GM23338 (cell line): Measurements from ENCODE around the gene TRPM3. TPM values are rescaled to one million over a fixed set of nuclear protein-coding genes. Genes with fewer than 3 reads are reported as not detected.

Experiments used
- ATAC-seq: fragments of 200-7000 bp; cut with Tn5 transposase; 3 replicates; pipeline ENCODE4 v1.9.1; 2020
- DNase-seq: peaks from one replicate; pipeline ENCODE4 v3.0.0-alpha.2; 2015; ENCODE audit warnings: low spot score
- H2AFZ ChIP-seq: fragments of 200-600 bp; sonication (generic); 2 replicates; pipeline ENCODE4 v1.8.0; 2016; ENCODE audit warnings: antibody characterized with exemption, mild to moderate bottlenecking, moderate library complexity
- H3F3A ChIP-seq: fragments of 200-600 bp; sonication (generic); replicated peaks from 2 replicates; pipeline ENCODE4 v1.8.0; 2017; ENCODE audit warnings: antibody characterized with exemption, mixed run types, low read depth
- H3K27ac ChIP-seq: fragments of 200-600 bp; sonication (generic); 2 replicates; pipeline ENCODE4 v1.6.1; 2016; ENCODE audit warnings: low read depth
- H3K27me3 ChIP-seq: fragments of 200-600 bp; sonication (generic); 2 replicates; pipeline ENCODE4 v1.8.0; 2016; ENCODE audit warnings: mild to moderate bottlenecking, mixed run types, moderate library complexity; ENCODE audit not compliant: insufficient read depth
- H3K36me3 ChIP-seq: fragments of 200-600 bp; sonication (generic); 2 replicates; pipeline ENCODE4 v1.8.0; 2016; ENCODE audit warnings: mild to moderate bottlenecking; ENCODE audit not compliant: insufficient read depth
- H3K4me1 ChIP-seq: fragments of 200-600 bp; sonication (generic); 2 replicates; pipeline ENCODE4 v1.8.0; 2016; ENCODE audit warnings: mild to moderate bottlenecking, moderate library complexity; ENCODE audit not compliant: insufficient read depth
- H3K4me2 ChIP-seq: fragments of 200-600 bp; sonication (generic); 2 replicates; pipeline ENCODE4 v1.7.1; 2017; ENCODE audit warnings: mixed run types
- H3K4me3 ChIP-seq: fragments of 200-600 bp; sonication (generic); 2 replicates; pipeline ENCODE4 v1.6.1; 2016; ENCODE audit warnings: mixed run types
- H3K79me2 ChIP-seq: fragments of 200-600 bp; sonication (generic); replicated peaks from 2 replicates; pipeline ENCODE4 v1.8.0; 2017; ENCODE audit warnings: mild to moderate bottlenecking; ENCODE audit not compliant: insufficient read depth
- H3K9me2 ChIP-seq: fragments of 200-600 bp; sonication (generic); 2 replicates; pipeline ENCODE4 v1.8.0; 2017; ENCODE audit not compliant: insufficient read depth
- H4K20me1 ChIP-seq: fragments of 200-600 bp; sonication (generic); replicated peaks from 2 replicates; pipeline ENCODE4 v1.8.0; 2017; ENCODE audit warnings: mild to moderate bottlenecking; ENCODE audit not compliant: insufficient read depth
- H3K27ac Mint-ChIP-seq: 2 replicates; pipeline ENCODE4 v1.8.0; 2020; ENCODE audit warnings: inconsistent platforms, mild to moderate bottlenecking, moderate library complexity, mixed read lengths
- H3K27me3 Mint-ChIP-seq: 3 replicates; pipeline ENCODE4 v1.8.0; 2022; ENCODE audit warnings: low read depth, mild to moderate bottlenecking, moderate library complexity, mixed read lengths, inconsistent platforms; ENCODE audit not compliant: insufficient read depth, poor library complexity
- H3K36me3 Mint-ChIP-seq: 3 replicates; pipeline ENCODE4 v1.8.0; 2021; ENCODE audit warnings: low read depth, mild to moderate bottlenecking, inconsistent platforms, moderate library complexity, mixed read lengths
- H3K4me1 Mint-ChIP-seq: 3 replicates; pipeline ENCODE4 v1.8.0; 2020; ENCODE audit warnings: mild to moderate bottlenecking, inconsistent platforms, mixed read lengths
- H3K4me3 Mint-ChIP-seq: 3 replicates; pipeline ENCODE4 v1.8.0; 2021; ENCODE audit warnings: moderate library complexity, mild to moderate bottlenecking, inconsistent platforms, mixed read lengths
- H3K9me3 Mint-ChIP-seq: 3 replicates; pipeline ENCODE4 v1.8.0; 2020; ENCODE audit warnings: moderate library complexity, mild to moderate bottlenecking, inconsistent platforms, mixed read lengths
- EZH2phosphoT487 ChIP-seq: fragments of 200-600 bp; sonication (generic); IDR thresholded peaks from one replicate; pipeline ENCODE4 v1.8.1; 2018; ENCODE audit warnings: antibody characterized with exemption; ENCODE audit not compliant: unreplicated experiment
- NANOG ChIP-seq: IDR thresholded peaks from 2 replicates; pipeline ENCODE4 v1.6.1; 2016; ENCODE audit warnings: antibody characterized with exemption, borderline replicate concordance
- ZNF114 ChIP-seq: fragments of 250-450 bp; sonication (Bioruptor Pico); IDR thresholded peaks from 2 replicates; pipeline ENCODE4 v1.5.0; 2020; ENCODE audit warnings: mild to moderate bottlenecking, moderate library complexity
- ZNF462 ChIP-seq: fragments of 250-450 bp; sonication (Bioruptor Pico); IDR thresholded peaks from 2 replicates; pipeline ENCODE4 v1.5.0; 2020; ENCODE audit warnings: mild to moderate bottlenecking, moderate library complexity
- polyA plus RNA-seq: library from polyadenylated mRNA; unstranded; fragments of >200 nt; fragmentation: Nextera tagmentation; extraction: Ambion mirVana; gene quantifications from 2 replicates; pipeline ENCODE4 v1.2.1, GENCODE V29; 2016
- total RNA-seq: library from RNA; depleted of rRNA; stranded (reverse); fragments of >200 nt; shearing (Covaris generic); gene quantifications from 2 replicates; pipeline ENCODE4 v1.2.3, GENCODE V29; 2014
- TF ChIP-seq, protein P1 (sequence below): IDR thresholded peaks from one replicate; pipeline ENCODE4 v1.6.1; 2018; ENCODE audit warnings: antibody characterized with exemption; ENCODE audit not compliant: unreplicated experiment
- TF ChIP-seq, protein P2 (sequence below): IDR thresholded peaks from 2 replicates; pipeline ENCODE4 v1.6.1; 2016; ENCODE audit warnings: antibody characterized with exemption
- TF ChIP-seq, protein P3 (sequence below), 2 experiments: fragments of 200-600 bp in 1 of 2; sonication (generic) in 1 of 2; conservative IDR thresholded peaks; 2 replicates each; pipeline versions ENCODE4 v1.5.1 to v1.6.1; 2016 to 2017; ENCODE audit warnings: antibody characterized with exemption in 2 of 2, low read depth in 2 of 2, mild to moderate bottlenecking in 2 of 2, moderate library complexity in 1 of 2

Gene TRPM3
- total and polyA plus RNA-seq, 2 experiments from 2014 or later, result 2.8 to 8.2 TPM

DNA sequence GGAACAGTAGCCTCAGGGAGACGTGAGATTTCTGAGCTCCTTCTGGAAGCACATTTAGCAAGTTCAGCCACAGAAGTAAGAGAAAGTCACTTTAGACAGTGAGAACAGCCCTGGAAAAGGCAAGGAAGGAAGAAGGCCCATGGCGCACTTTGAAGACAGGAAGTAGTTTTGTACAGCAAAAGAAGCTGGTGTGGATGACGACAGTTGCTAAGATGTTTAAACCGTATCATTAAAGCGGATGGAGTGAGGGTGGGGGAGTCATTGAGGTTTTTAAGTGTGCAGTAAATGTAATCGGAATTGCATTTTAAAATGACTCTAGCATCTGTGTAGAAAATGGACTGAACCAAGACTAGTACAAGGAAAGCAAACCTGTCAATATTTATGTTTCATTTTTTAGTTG is 15.3 kb upstream of the TRPM3 start (continued):
- TF ChIP-seq, protein P1, sequence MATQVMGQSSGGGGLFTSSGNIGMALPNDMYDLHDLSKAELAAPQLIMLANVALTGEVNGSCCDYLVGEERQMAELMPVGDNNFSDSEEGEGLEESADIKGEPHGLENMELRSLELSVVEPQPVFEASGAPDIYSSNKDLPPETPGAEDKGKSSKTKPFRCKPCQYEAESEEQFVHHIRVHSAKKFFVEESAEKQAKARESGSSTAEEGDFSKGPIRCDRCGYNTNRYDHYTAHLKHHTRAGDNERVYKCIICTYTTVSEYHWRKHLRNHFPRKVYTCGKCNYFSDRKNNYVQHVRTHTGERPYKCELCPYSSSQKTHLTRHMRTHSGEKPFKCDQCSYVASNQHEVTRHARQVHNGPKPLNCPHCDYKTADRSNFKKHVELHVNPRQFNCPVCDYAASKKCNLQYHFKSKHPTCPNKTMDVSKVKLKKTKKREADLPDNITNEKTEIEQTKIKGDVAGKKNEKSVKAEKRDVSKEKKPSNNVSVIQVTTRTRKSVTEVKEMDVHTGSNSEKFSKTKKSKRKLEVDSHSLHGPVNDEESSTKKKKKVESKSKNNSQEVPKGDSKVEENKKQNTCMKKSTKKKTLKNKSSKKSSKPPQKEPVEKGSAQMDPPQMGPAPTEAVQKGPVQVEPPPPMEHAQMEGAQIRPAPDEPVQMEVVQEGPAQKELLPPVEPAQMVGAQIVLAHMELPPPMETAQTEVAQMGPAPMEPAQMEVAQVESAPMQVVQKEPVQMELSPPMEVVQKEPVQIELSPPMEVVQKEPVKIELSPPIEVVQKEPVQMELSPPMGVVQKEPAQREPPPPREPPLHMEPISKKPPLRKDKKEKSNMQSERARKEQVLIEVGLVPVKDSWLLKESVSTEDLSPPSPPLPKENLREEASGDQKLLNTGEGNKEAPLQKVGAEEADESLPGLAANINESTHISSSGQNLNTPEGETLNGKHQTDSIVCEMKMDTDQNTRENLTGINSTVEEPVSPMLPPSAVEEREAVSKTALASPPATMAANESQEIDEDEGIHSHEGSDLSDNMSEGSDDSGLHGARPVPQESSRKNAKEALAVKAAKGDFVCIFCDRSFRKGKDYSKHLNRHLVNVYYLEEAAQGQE, result no peak
- no peak for TF ChIP-seq NANOG
- TF ChIP-seq ZNF114 (CRISPR knock-in tag), result no peak
- TF ChIP-seq EZH2phosphoT487, result no peak

DNA sequence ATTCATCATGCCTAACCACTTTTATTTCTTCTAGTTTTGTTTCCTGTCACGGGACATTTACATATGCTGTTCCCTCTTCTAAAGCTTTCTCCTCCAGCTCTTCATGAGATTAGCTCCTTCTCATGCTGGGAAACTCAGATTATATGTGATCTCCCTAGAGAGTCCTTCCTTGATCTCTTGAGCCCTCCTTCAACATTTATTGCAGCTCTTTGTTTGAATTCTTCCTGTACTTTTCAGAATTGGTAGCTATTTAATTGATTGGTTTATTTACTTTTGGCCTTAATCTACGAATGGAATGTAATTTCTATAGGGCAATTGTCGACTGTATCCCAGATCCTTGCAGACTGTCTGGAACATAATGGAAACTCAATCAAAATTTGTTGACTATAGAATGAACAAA is 9.7 kb upstream of the TRPM3 start:
- Mint-ChIP-seq H3K4me3 (no peak overlapping the region), H3K4me1 (peaks cover 10% of the 10 kb centered on the region; the same call in 2 of the 3 replicates), H3K27me3 (no peaks in the 10 kb centered on the region), H3K36me3 (peaks cover 7% of the 10 kb centered on the region; the same call in 2 of the 3 replicates), H3K27ac (no peak overlapping the region), H3K9me3 (no peaks in the 10 kb centered on the region; the same call in 2 of the 3 replicates)
- no peak for TF ChIP-seq ZNF462 (CRISPR knock-in tag)
- no peak for TF ChIP-seq NANOG
- TF ChIP-seq, protein P2, sequence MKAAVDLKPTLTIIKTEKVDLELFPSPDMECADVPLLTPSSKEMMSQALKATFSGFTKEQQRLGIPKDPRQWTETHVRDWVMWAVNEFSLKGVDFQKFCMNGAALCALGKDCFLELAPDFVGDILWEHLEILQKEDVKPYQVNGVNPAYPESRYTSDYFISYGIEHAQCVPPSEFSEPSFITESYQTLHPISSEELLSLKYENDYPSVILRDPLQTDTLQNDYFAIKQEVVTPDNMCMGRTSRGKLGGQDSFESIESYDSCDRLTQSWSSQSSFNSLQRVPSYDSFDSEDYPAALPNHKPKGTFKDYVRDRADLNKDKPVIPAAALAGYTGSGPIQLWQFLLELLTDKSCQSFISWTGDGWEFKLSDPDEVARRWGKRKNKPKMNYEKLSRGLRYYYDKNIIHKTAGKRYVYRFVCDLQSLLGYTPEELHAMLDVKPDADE, result no peak
- no peak for TF ChIP-seq ZNF114 (CRISPR knock-in tag)
- TF ChIP-seq, protein P3, sequence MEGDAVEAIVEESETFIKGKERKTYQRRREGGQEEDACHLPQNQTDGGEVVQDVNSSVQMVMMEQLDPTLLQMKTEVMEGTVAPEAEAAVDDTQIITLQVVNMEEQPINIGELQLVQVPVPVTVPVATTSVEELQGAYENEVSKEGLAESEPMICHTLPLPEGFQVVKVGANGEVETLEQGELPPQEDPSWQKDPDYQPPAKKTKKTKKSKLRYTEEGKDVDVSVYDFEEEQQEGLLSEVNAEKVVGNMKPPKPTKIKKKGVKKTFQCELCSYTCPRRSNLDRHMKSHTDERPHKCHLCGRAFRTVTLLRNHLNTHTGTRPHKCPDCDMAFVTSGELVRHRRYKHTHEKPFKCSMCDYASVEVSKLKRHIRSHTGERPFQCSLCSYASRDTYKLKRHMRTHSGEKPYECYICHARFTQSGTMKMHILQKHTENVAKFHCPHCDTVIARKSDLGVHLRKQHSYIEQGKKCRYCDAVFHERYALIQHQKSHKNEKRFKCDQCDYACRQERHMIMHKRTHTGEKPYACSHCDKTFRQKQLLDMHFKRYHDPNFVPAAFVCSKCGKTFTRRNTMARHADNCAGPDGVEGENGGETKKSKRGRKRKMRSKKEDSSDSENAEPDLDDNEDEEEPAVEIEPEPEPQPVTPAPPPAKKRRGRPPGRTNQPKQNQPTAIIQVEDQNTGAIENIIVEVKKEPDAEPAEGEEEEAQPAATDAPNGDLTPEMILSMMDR (conservative IDR thresholded peaks at IDR 0.05; ENCODE audit: low read depth in 2 of 2), result no peak
- DNase-seq, result no peak
- Histone ChIP-seq H2AFZ (no peak overlapping the region), H3K4me2 (no peak overlapping the region), H3K27me3 (no peaks in the 10 kb centered on the region), H3K79me2 (no peaks in the 10 kb centered on the region), H3K4me3 (no peak overlapping the region), H3K27ac (no peak overlapping the region), H3K4me1 (0 out of 2 replicates have a peak, but pooled peaks cover 2% of the 10 kb centered on the region), H3K9me2 (no peaks in the 10 kb centered on the region), H3K36me3 (no peaks in the 10 kb centered on the region), H4K20me1 (no peaks in the 10 kb centered on the region), H3F3A (no peaks in the 10 kb centered on the region)
- no peak for ATAC-seq
